Prostate gland (tissue), 2 donors: ENCODE measurements around the gene FAM3C.

ENCODE experiments used
- POLR2A ChIP-seq: fragments of 450-650 bp; IDR thresholded peaks from one replicate; pipeline ENCODE4 v1.6.1; 2016; ENCODE audit warnings: antibody characterized with exemption, mild to moderate bottlenecking
- POLR2AphosphoS5 ChIP-seq: sonication (generic); formaldehyde crosslinking; IDR thresholded peaks from one replicate; pipeline ENCODE4 v1.6.1; 2017; ENCODE audit warnings: antibody characterized with exemption
- TF ChIP-seq, protein P1 (sequence below), 4 experiments: fragments of 200-600 bp in 2 of 4; fragments of 450-650 bp in 2 of 4; sonication (generic) in 2 of 4; IDR thresholded peaks; 1 replicate in 3 of 4; 2 replicates in 1 of 4; pipeline ENCODE4 v1.5.1; 2016 to 2019; ENCODE audit warnings: antibody characterized with exemption in 4 of 4, mild to moderate bottlenecking in 2 of 4, moderate library complexity in 2 of 4

DNA sequence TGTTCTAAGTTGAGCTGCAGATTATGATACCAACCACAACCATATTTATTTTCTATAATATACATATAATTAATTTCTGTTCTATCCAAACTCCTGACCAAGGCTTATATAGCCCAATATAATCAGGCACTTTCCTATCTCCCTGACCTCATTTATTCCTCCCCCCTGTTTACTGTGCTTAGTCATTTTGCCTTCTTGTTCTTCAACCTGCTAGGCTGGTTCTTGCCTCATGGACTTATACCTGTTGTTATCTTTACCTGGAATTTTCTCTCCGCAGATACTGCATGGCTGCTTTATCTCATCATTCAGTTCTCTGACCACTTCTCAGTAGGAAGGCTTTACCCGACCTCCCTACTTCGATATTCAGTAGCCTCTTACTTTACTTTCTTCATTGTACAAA, 24.9 kb upstream of the FAM3C start:
- TF ChIP-seq, protein P1, sequence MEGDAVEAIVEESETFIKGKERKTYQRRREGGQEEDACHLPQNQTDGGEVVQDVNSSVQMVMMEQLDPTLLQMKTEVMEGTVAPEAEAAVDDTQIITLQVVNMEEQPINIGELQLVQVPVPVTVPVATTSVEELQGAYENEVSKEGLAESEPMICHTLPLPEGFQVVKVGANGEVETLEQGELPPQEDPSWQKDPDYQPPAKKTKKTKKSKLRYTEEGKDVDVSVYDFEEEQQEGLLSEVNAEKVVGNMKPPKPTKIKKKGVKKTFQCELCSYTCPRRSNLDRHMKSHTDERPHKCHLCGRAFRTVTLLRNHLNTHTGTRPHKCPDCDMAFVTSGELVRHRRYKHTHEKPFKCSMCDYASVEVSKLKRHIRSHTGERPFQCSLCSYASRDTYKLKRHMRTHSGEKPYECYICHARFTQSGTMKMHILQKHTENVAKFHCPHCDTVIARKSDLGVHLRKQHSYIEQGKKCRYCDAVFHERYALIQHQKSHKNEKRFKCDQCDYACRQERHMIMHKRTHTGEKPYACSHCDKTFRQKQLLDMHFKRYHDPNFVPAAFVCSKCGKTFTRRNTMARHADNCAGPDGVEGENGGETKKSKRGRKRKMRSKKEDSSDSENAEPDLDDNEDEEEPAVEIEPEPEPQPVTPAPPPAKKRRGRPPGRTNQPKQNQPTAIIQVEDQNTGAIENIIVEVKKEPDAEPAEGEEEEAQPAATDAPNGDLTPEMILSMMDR (IDR thresholded peaks at IDR 0.05), result no peak
- TF ChIP-seq POLR2A, result no peak
- TF ChIP-seq POLR2AphosphoS5, result peak; percentile 31
